Lower leg skin (tissue), 3 donors: ENCODE results near the gene DDX41.

Experiments
- POLR2A ChIP-seq, 2 donors: fragments of 450-650 bp; IDR thresholded peaks; one replicate each; pipeline ENCODE4 v1.6.1; 2016 to 2017; ENCODE audit warnings: antibody characterized with exemption in 2 of 2, mild to moderate bottlenecking in 1 of 2, moderate library complexity in 1 of 2
- TF ChIP-seq, protein P1 (sequence below), 3 donors: fragments of 450-650 bp; IDR thresholded peaks; one replicate each; pipeline ENCODE4 v1.5.1; 2016; ENCODE audit warnings: antibody characterized with exemption in 3 of 3, mild to moderate bottlenecking in 3 of 3, moderate library complexity in 2 of 3

DNA sequence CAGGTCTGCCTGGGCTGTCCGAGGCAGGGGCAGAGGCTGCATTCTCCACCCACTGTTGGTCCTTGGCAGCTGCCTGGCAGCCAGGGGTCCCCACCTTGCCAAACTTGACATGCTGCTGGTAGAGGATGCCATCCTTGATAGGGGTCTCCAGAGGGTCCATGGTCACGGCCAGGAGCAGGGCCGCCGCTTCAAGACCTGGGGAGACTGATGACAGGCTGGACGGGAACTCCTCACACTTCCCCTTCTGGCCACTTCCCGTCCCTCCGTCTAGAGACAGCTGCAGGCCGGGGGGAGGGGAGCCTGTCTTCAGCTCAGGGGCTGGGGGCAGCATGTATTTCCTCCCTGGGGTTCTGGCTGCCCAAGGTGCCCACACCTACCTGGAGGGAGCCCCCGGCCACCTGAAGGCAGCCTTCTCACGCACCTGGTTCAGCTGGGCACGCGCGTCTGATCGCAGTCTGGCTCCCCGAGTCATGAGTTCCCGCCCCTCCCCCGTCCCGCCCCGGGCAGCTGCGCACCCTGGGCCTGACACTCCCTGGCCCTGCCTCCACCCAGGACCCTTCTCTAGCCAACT, 7.3 kb downstream of the DDX41 start, which contains the start of gene DOK3:
- TF ChIP-seq, protein P1, sequence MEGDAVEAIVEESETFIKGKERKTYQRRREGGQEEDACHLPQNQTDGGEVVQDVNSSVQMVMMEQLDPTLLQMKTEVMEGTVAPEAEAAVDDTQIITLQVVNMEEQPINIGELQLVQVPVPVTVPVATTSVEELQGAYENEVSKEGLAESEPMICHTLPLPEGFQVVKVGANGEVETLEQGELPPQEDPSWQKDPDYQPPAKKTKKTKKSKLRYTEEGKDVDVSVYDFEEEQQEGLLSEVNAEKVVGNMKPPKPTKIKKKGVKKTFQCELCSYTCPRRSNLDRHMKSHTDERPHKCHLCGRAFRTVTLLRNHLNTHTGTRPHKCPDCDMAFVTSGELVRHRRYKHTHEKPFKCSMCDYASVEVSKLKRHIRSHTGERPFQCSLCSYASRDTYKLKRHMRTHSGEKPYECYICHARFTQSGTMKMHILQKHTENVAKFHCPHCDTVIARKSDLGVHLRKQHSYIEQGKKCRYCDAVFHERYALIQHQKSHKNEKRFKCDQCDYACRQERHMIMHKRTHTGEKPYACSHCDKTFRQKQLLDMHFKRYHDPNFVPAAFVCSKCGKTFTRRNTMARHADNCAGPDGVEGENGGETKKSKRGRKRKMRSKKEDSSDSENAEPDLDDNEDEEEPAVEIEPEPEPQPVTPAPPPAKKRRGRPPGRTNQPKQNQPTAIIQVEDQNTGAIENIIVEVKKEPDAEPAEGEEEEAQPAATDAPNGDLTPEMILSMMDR (IDR thresholded peaks at IDR 0.05), result no peak
- TF ChIP-seq POLR2A (IDR thresholded peaks at IDR 0.05), result no peak
